ENCODE data around the gene STYXL2.

- TF ChIP-seq CTCF (IDR thresholded peaks at IDR 0.05) (no peak), POLR2A (IDR thresholded peaks at IDR 0.05) (no peak)
These were observed 16.6 kb upstream of the STYXL2 start for GRCh38 chr1:167077128-167077867.

Data from esophagus squamous epithelium (tissue), 4 donors.